HG02870 (cell line): ENCODE data around the gene FGD5.
A peak's percentile ranks its signal among the peaks of the same experiment; 100 is the strongest.
"Not testable (repeated sequence)": the region's sequence is repeated elsewhere in the genome, so short reads cannot be mapped to it uniquely, and the experiment has no call there.

Source experiments
- ATAC-seq: cut with Tn5 transposase; IDR thresholded peaks from one replicate; pipeline ENCODE4 v1.9.1; 2021; ENCODE audit warnings: mild to moderate bottlenecking, moderate library complexity; ENCODE audit not compliant: unreplicated experiment

The FGD5 gene

GRCh38 chr3:14900881-14901873 lies 82.4 kb downstream of the FGD5 start:
- ATAC-seq, result no peak

- ATAC-seq, result no peak
Observed at GRCh38 chr3:14902719-14903118, 84.0 kb downstream of the FGD5 start.

DNA sequence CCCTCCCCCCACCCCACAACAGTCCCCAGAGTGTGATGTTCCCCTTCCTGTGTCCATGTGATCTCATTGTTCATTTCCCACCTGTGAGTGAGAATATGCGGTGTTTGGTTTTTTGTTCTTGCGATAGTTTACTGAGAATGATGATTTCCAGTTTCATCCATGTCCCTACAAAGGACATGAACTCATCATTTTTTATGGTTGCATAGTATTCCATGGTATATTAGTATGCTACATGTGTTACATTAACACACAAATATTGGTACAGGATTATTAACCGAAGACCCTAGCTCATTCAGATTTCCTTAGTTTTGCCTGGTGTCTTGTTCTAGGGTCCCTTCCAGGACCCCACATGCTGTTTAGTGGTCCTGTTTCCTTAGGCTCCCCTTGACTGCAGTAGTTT lies 84.7 kb downstream of the FGD5 start:
- not testable (repeated sequence) for ATAC-seq

GRCh38 chr3:14905055-14905657 lies 86.4 kb downstream of the FGD5 start:
- ATAC-seq, result no peak

- ATAC-seq, result no peak
Observed at GRCh38 chr3:14906355-14906971, 87.7 kb downstream of the FGD5 start.

GRCh38 chr3:14907043-14907966 lies 88.5 kb downstream of the FGD5 start:
- no peak for ATAC-seq

DNA sequence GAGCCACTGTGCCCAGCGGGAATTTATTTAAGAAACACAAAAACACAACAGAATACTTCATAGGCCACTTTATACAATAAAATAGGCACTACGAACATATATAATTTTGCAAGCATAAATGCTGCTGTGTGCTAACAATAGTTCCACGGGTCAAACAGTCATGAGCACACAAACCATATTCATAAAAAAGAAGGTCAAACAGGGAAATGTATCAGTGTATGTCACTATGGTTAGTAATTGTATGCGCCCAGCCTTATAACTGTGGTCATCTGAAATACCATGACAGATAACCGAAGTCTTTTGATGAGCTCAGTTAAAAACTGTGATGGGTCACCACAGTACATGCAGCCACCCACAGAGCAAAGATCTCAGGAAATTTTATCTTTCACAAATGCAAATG lies 90.5 kb downstream of the FGD5 start:
- ATAC-seq, result no peak

DNA sequence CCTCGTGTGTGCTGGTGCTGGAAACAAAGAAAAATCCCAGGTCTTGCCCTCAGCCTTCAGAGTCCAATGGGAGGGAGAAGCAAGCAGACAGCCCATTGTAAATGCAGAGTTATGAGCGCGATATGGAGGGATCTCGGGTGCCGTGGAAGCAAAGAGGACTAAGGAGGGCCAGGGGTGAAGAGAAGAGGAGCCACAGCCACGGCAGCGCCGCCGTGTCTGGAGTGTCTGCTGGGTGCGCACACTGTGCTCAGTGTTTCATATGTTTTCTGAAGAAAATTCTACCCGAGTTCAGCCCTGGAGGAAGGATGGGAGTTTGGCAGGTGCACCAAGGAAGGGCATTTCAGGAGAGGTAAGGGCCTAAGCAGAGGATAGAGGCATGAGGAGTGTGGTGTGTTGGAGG lies 92.9 kb downstream of the FGD5 start:
- ATAC-seq, result no peak

GRCh38 chr3:14913071-14913925 lies 94.5 kb downstream of the FGD5 start:
- ATAC-seq, result no peak

DNA sequence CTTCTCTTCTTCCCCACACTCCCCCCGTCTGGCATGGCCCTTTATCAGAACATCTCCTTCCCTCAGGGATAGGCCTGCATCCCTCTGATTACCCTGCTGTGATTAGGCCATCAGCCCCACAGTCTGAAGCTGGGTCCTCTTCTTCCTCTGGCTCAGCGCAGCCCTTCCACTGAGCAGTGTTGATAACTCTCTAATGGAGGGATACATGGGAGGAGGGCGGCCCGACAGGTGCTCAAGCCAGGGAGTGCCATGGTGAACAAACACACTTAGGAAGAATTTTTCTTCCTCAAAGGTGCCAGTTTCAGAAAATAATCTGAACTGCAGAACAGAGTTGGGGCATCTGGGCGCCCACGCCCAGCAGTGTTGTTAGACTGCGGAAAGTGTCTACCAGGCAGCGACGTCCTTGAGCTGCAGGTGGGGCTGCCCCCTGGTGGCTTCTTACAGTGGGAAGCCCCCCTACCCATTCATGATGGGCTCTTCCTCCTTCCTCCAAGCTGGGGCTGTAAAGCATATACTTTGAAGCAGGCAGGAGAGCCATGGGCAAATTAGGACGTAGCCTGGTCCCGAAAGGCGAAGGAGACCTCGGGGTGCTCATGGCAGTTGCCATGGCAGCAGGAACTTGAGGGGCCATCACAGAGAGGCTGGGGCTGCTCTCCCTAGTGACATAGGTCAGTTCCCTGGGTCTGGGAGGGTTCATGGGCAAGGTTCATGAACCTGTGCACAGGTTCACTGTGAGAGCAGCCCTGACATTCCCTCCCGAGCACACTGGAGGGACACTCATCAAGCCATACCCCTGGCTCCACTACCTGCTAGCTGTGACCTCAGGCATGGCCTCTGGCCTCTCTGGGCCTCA lies 95.4 kb downstream of the FGD5 start:
- ATAC-seq, result no peak

DNA sequence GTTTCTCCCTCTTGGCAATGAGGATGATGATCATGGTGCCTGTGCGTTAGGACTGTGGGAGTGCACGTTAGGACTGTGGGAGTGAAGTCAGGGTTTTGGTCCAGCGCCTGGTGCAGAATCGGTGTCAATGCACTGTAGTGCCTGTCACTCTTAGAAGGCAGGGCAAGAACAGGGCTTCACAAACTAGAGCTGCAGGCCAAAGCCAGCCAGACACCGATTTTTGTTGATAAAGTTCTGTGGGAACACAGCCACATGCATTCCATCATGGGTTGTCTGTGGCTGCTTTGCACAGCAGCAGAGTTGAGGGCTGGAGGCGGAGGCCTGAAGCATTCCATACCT lies 96.0 kb downstream of the FGD5 start:
- no peak for ATAC-seq

GRCh38 chr3:14915636-14916222 lies 97.0 kb downstream of the FGD5 start:
- no peak for ATAC-seq

DNA sequence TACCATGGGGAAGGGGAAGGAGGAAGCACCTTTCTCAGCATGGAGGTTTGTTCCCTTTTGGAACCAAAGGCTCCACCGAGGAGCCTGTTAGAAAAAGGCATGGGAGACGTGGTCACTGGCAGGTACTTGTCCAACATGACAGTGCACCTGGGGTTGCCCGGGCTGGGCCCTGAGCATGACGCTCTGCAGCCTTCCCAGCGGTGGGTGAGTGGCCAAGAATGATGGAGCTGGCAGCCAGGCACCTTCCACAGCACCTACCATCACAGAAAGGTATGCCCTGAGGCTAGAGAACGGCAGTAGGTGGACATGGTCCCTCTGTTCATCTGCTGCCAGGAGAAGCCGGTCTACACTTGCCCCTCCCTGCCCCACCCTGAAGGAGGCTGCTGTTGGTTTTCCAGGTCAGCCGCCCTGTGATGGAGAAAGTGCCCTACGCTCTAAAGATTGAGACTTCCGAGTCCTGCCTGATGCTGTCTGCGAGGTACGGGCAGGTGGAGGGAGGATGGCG lies 99.6 kb downstream of the FGD5 start:
- ATAC-seq, result no peak

GRCh38 chr3:14920536-14920935 lies 101.8 kb downstream of the FGD5 start:
- no peak for ATAC-seq

GRCh38 chr3:14921034-14921616 lies 102.4 kb downstream of the FGD5 start:
- peak; percentile 72 for ATAC-seq

GRCh38 chr3:14921811-14922705 lies 103.3 kb downstream of the FGD5 start:
- no peak for ATAC-seq

DNA sequence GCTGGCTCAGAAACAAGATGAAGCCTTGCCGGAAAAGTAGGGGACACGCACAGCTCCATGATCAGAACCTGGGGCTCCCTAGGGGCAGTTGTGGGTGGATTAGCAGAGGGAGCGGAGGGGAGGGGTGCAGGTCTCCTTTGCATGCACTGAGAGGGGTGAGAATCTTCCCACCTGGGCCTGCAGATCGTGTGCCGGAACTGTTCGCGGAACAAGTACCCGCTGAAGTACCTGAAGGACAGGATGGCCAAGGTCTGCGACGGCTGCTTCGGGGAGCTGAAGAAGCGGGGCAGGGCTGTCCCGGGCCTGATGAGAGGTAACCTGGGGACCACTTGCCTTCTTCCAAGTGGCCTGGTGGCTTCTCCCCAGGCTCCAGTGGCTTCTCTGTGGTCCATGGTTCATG lies 104.1 kb downstream of the FGD5 start:
- ATAC-seq, result no peak
